ENCODE data around the gene PER2. TPM values are rescaled to one million over a fixed set of nuclear protein-coding genes. Genes with fewer than 3 reads are reported as not detected.

Gene PER2
- total and polyA plus RNA-seq, 2 of the 13 experiments (the other 11 are each of a cell fraction or from before 2014, with no cell fraction given) = 5.1 to 9.4 TPM

GRCh38 chr2:238238766-238239542 lies 49.5 kb downstream of the PER2 start (continued):
- no peak for TF ChIP-seq ZNF512B (CRISPR knock-in tag; IDR thresholded peaks at IDR 0.05; ENCODE audit: borderline replicate concordance)
- TF ChIP-seq E2F2 (CRISPR knock-in tag; IDR thresholded peaks at IDR 0.05; ENCODE audit: borderline replicate concordance) = peak; percentile 98; the same call in 1 of the 2 replicates
- peak; percentile 87 for TF ChIP-seq ZNF317 (CRISPR knock-in tag; IDR thresholded peaks at IDR 0.05)
- peak; percentile 78; the same call in 1 of the 2 replicates for TF ChIP-seq ZNF746 (CRISPR knock-in tag; IDR thresholded peaks at IDR 0.05)
- peak; percentile 92; the same call in 1 of the 2 replicates for TF ChIP-seq PBX3 (CRISPR knock-in tag; IDR thresholded peaks at IDR 0.05; ENCODE audit: borderline replicate concordance)
- TF ChIP-seq ZNF343 (CRISPR knock-in tag; IDR thresholded peaks at IDR 0.05) = peak; percentile 81; the same call in 1 of the 2 replicates
- peak; percentile 88; the same call in 1 of the 2 replicates for TF ChIP-seq SALL2 (CRISPR knock-in tag; IDR thresholded peaks at IDR 0.05)
- peak; percentile 88; the same call in 1 of the 2 replicates for TF ChIP-seq ZNF224 (CRISPR knock-in tag; IDR thresholded peaks at IDR 0.05)
- TF ChIP-seq ZNF788 (CRISPR knock-in tag; IDR thresholded peaks at IDR 0.05; ENCODE audit: borderline replicate concordance) = peak; percentile 80
- TF ChIP-seq ZNF549 (CRISPR knock-in tag; IDR thresholded peaks at IDR 0.05) = no peak
- peak; percentile 97 for TF ChIP-seq ZBTB42 (CRISPR knock-in tag; IDR thresholded peaks at IDR 0.05)
- peak; percentile 93 for TF ChIP-seq CBX5 (CRISPR knock-in tag; IDR thresholded peaks at IDR 0.05; ENCODE audit: borderline replicate concordance)
- TF ChIP-seq HIVEP1 (CRISPR knock-in tag; IDR thresholded peaks at IDR 0.05) = peak; percentile 96
- TF ChIP-seq BCL6 (CRISPR knock-in tag; IDR thresholded peaks at IDR 0.05) = peak; percentile 67
- peak; percentile 99 for TF ChIP-seq ZNF557 (CRISPR knock-in tag; IDR thresholded peaks at IDR 0.05)
- TF ChIP-seq ZNF572 (CRISPR knock-in tag; IDR thresholded peaks at IDR 0.05) = 0 out of 2 replicates have a peak, but pooled peaks have one; percentile 34
- peak; percentile 98 for TF ChIP-seq ZNF709 (CRISPR knock-in tag; IDR thresholded peaks at IDR 0.05)
- TF ChIP-seq ZNF138 (CRISPR knock-in tag; IDR thresholded peaks at IDR 0.05; ENCODE audit: low read depth) = peak; percentile 99
- TF ChIP-seq ZSCAN22 (CRISPR knock-in tag; IDR thresholded peaks at IDR 0.05) = no peak
- TF ChIP-seq IRF2 (CRISPR knock-in tag; IDR thresholded peaks at IDR 0.05) = peak; percentile 71; the same call in 1 of the 2 replicates
- TF ChIP-seq KDM5A (IDR thresholded peaks at IDR 0.05; ENCODE audit: borderline replicate concordance, low read length) = no peak
- TF ChIP-seq SETDB1 (CRISPR knock-in tag; IDR thresholded peaks at IDR 0.05; ENCODE audit: borderline replicate concordance) = 0 out of 2 replicates have a peak, but pooled peaks have one; percentile 56
- 0 out of 2 replicates have a peak, but pooled peaks have one; percentile 70 for TF ChIP-seq KLF9 (CRISPR knock-in tag; IDR thresholded peaks at IDR 0.05; ENCODE audit: low read depth)
- TF ChIP-seq, protein P1, sequence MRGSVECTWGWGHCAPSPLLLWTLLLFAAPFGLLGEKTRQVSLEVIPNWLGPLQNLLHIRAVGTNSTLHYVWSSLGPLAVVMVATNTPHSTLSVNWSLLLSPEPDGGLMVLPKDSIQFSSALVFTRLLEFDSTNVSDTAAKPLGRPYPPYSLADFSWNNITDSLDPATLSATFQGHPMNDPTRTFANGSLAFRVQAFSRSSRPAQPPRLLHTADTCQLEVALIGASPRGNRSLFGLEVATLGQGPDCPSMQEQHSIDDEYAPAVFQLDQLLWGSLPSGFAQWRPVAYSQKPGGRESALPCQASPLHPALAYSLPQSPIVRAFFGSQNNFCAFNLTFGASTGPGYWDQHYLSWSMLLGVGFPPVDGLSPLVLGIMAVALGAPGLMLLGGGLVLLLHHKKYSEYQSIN (CRISPR knock-in tag; IDR thresholded peaks at IDR 0.05; ENCODE audit: borderline replicate concordance) = peak; percentile 92; the same call in 1 of the 2 replicates
